Measurements from ENCODE around the gene AGO3.

Gene AGO3

GRCh38 chr1:36096500-36097432, 165.9 kb downstream of the AGO3 start:
- DNase-seq (ENCODE audit: low read depth) = no peak

- DNase-seq (ENCODE audit: low read depth) = no peak
Measured at GRCh38 chr1:36097693-36098585, 167.0 kb downstream of the AGO3 start.

GRCh38 chr1:36098650-36099365, 167.9 kb downstream of the AGO3 start:
- no peak for DNase-seq (ENCODE audit: low read depth)

GRCh38 chr1:36099681-36100341, 168.9 kb downstream of the AGO3 start:
- DNase-seq (ENCODE audit: low read depth) = no peak

GRCh38 chr1:36100376-36100775, 169.5 kb downstream of the AGO3 start:
- DNase-seq (ENCODE audit: low read depth) = no peak

- no peak for DNase-seq (ENCODE audit: low read depth)
Measured at GRCh38 chr1:36101546-36101945, 170.6 kb downstream of the AGO3 start.

- no peak for DNase-seq (ENCODE audit: low read depth)
Measured at GRCh38 chr1:36106269-36106668, 175.4 kb downstream of the AGO3 start.

GRCh38 chr1:36107394-36107793, 176.5 kb downstream of the AGO3 start:
- DNase-seq (ENCODE audit: low read depth) = no peak

GRCh38 chr1:36108314-36108713, 177.4 kb downstream of the AGO3 start:
- no peak for DNase-seq (ENCODE audit: low read depth)

- no peak for DNase-seq (ENCODE audit: low read depth)
Measured at GRCh38 chr1:36109041-36109679, 178.3 kb downstream of the AGO3 start.

GRCh38 chr1:36111151-36111550, 180.2 kb downstream of the AGO3 start:
- DNase-seq (ENCODE audit: low read depth) = no peak

GRCh38 chr1:36112823-36113222, 181.9 kb downstream of the AGO3 start:
- DNase-seq (ENCODE audit: low read depth) = no peak

- DNase-seq (ENCODE audit: low read depth) = no peak
Measured at GRCh38 chr1:36114371-36114770, 183.5 kb downstream of the AGO3 start.

GRCh38 chr1:36115200-36115669, 184.3 kb downstream of the AGO3 start:
- peak; percentile 79 for DNase-seq (ENCODE audit: low read depth)

GRCh38 chr1:36115931-36116330, 185.0 kb downstream of the AGO3 start:
- DNase-seq (ENCODE audit: low read depth) = no peak

GRCh38 chr1:36116901-36117300, 186.0 kb downstream of the AGO3 start:
- DNase-seq (ENCODE audit: low read depth) = no peak

- no peak for DNase-seq (ENCODE audit: low read depth)
Measured at GRCh38 chr1:36118447-36119204, 187.7 kb downstream of the AGO3 start.

- no peak for DNase-seq (ENCODE audit: low read depth)
Measured at GRCh38 chr1:36119456-36119855, 188.6 kb downstream of the AGO3 start.

Measured in GM04503 (cell line).